ENCODE measurements around the gene DUSP22.

Gene DUSP22

DNA sequence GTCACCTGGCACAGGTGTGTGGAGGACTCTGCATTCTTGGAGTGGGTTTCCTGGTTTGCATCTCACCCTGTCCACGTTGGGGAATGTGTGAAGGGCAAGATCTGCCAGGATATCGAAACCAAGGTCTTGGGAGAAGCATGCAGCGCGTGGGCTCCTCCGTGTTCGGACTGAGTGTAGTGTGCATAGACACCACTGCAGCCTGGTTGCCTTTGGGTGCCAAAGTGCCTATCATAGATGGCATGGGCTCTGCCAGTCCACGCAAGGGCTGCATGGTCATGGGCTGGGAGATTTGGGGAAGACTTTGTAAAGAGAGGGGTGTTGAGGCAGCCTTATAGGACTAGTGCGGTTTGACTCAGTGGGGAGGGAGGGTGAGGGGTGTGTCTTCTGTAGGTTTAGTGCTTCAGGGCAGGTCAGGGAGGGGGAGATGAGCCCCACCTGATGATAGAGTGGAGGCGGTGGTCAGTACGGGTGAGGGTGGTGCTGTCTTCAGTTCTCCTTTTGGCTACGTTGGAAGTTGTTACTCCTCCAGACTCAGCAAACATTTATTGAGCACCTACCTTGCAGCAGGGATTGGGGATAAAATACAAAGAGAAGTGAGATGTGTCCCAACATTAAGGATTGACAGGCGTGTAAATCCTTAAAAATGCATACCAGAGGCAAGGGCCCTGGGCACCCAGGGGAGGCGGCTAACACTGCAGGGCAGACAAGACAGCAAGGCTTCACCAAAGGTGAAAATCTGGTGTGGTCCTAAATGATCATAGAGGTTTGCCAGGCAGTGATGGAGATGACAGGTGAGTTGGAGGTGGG, 28.3 kb downstream of the DUSP22 start:
- no peak for DNase-seq (ENCODE audit: low read depth, low spot score)
- H3K4me3 ChIP-seq (ENCODE audit: low read depth, low read length) = no peak overlapping the region
- ChIA-PET CTCF (no interaction called here), POLR2A (no interaction called here)
- TF ChIP-seq, protein P1, sequence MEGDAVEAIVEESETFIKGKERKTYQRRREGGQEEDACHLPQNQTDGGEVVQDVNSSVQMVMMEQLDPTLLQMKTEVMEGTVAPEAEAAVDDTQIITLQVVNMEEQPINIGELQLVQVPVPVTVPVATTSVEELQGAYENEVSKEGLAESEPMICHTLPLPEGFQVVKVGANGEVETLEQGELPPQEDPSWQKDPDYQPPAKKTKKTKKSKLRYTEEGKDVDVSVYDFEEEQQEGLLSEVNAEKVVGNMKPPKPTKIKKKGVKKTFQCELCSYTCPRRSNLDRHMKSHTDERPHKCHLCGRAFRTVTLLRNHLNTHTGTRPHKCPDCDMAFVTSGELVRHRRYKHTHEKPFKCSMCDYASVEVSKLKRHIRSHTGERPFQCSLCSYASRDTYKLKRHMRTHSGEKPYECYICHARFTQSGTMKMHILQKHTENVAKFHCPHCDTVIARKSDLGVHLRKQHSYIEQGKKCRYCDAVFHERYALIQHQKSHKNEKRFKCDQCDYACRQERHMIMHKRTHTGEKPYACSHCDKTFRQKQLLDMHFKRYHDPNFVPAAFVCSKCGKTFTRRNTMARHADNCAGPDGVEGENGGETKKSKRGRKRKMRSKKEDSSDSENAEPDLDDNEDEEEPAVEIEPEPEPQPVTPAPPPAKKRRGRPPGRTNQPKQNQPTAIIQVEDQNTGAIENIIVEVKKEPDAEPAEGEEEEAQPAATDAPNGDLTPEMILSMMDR (IDR thresholded peaks at IDR 0.05; ENCODE audit: insufficient read depth, low read length, missing control alignments) = no peak

DNA sequence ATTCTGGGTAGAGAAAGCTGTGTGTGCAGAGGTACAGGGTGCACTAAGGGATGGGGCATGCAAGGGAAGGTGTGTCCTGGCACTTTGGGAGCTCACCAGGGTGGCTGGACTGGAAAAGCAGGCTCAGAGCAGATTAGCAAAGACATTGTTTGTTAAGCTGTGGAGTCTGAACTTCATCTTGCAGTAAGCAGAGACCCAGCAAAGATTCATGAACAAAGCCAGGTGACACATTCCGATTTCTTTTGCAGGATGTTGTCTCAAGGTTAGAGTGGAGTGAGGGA, 28.8 kb downstream of the DUSP22 start:
- POLR2A ChIA-PET = no interaction called here

DNA sequence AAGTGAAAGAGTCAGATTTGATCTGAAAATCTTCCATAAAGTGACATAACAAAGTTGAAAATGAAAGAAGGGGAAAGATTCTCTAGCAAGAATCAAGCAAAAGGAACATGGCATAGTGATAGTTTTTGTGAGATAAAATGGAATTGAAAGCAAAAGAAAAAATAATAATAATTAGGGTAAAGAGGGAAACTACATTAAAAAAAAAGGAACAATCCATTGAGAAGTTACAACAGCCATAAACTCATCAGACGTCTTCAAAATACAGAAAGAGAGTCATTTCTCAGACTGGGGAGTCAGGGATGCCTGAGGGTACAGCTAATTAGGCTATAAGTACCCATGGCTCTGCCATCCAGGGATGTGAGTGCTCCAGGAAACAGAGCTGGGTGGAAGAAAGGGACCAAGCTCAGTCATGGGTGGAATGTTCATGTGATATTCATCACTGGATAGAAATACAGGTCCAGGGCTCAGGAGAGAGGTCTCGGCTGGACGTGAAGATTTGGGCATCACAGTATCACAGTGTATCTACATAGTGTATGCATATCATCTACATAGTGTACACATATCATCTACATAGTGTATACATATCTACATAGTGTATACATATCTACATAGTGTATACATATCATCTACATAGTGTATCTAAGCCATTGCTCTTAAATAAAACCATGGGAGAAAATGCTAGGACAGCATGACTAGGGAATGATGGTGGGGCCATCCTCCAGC, 29.4 kb downstream of the DUSP22 start:
- CTCF ChIA-PET = no interaction called here

More for the DNA sequence above, 28.8 kb downstream of the DUSP22 start:
- CTCF ChIA-PET = no interaction called here
- no peak overlapping the region for H3K4me3 ChIP-seq (ENCODE audit: low read depth, low read length)
- TF ChIP-seq, protein P1 (IDR thresholded peaks at IDR 0.05; ENCODE audit: insufficient read depth, low read length, missing control alignments) = no peak
- no peak for DNase-seq (ENCODE audit: low read depth, low spot score)

DNA sequence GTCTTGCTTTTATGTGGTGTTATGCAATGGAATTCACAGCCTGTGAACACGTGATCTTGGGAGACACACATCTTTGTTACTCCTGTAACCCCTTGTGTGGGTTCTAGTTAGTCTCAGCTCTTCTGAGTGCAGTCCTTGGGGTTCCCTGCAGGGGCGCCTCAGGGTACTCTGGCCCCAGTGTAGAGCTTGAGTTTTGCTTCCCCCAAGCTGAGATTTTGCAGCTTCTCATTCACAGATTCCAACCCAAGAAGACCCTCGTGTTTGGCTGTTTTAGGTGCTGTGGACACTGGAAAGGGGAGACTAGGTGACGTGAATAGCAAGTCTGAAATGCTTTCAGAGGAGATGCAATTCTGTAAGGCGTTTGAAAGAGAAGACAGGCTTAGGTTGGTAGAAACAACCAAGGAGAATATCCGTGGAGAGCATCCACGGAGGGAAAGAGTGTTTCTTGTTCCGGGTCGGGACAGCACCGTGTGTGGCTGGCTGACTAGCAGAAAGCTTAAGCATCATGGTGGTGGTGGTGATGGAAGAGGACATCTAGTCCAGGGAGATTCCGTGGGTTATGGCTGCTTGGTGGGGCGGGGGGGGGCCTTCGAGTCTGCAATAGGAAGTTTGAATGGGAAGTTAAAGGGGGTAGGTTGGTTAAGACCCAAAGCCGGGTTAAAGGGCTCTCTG, 30.1 kb downstream of the DUSP22 start:
- POLR2A ChIA-PET = no interaction called here
- CTCF ChIA-PET = no interaction called here
- TF ChIP-seq, protein P1 (IDR thresholded peaks at IDR 0.05; ENCODE audit: insufficient read depth, low read length, missing control alignments) = no peak
- no peak for DNase-seq (ENCODE audit: low read depth, low spot score)
- H3K4me3 ChIP-seq (ENCODE audit: low read depth, low read length) = no peak overlapping the region

More for the DNA sequence above, 29.4 kb downstream of the DUSP22 start:
- H3K4me3 ChIP-seq (ENCODE audit: low read depth, low read length) = no peak overlapping the region
- DNase-seq (ENCODE audit: low read depth, low spot score) = no peak
- POLR2A ChIA-PET = no interaction called here
- TF ChIP-seq, protein P1 (IDR thresholded peaks at IDR 0.05; ENCODE audit: insufficient read depth, low read length, missing control alignments) = no peak

DNA sequence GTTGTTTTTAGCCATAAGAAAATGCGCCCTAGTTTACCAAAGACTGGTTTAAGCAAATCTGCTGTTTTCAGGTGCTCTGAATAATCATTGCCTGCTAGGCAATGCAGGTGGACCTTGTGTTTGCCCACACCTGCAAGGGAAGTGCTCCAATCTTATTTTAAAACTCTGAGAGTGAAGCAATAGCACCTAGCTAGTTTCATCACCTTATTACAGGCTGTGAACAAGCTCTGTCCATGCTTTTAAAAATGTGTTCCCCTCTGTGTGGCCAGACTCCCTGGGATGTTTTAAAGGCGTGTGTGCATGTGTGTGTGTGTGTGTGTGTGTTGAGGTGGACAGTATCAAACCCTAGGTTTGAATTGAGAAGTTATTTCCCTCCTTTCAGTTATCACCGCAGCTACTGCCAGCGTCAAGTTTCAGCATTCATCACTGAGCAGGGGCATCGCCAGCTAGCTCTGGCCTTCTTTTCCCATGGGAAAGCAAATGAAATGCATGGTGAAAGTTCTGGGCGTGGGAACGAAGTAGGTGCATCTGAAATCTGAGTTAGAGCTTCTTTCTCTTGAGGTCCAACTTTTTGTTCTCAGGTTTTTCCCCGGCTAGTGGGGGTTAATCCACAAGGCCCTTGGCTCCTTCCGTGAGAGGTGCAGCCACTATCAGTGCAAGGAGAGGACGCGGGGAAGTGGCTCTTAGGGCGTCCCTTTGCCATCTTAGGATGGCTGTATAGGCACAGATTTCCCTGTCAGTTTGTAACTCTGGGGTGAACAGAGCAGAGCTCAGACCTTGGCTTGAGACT, 30.8 kb downstream of the DUSP22 start:
- no peak overlapping the region for H3K4me3 ChIP-seq (ENCODE audit: low read depth, low read length)
- CTCF ChIA-PET = no interaction called here
- TF ChIP-seq, protein P1 (IDR thresholded peaks at IDR 0.05; ENCODE audit: insufficient read depth, low read length, missing control alignments) = no peak
- DNase-seq (ENCODE audit: low read depth, low spot score) = no peak
- POLR2A ChIA-PET = no interaction called here

DNA sequence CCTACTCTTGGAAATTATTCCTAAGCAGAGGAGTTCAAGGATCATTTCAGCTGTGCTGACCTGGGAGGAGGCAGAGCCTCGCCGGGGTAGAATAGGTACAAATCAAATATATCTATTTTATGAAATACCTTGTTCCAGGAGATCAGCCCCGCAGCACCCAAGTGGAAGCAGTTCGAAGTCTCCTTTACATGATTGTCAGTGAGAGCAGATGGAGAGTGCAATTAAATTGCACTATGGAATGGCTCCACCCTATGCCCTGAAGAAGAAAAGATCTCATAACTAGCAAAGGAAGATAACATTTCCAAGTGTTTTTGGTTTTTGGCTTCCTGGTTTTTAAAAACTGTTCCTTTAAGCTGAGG, 31.4 kb downstream of the DUSP22 start:
- ChIA-PET POLR2A (no interaction called here), CTCF (no interaction called here)
- TF ChIP-seq, protein P1 (IDR thresholded peaks at IDR 0.05; ENCODE audit: insufficient read depth, low read length, missing control alignments) = no peak
- no peak for DNase-seq (ENCODE audit: low read depth, low spot score)
- H3K4me3 ChIP-seq (ENCODE audit: low read depth, low read length) = no peak overlapping the region

Data from AG04449 (cell line).